ENCODE measurements around the gene NXPE2.
"Not testable (repeated sequence)": the region's sequence is repeated elsewhere in the genome, so short reads cannot be mapped to it uniquely, and the experiment has no call there.

NXPE2 gene

DNA sequence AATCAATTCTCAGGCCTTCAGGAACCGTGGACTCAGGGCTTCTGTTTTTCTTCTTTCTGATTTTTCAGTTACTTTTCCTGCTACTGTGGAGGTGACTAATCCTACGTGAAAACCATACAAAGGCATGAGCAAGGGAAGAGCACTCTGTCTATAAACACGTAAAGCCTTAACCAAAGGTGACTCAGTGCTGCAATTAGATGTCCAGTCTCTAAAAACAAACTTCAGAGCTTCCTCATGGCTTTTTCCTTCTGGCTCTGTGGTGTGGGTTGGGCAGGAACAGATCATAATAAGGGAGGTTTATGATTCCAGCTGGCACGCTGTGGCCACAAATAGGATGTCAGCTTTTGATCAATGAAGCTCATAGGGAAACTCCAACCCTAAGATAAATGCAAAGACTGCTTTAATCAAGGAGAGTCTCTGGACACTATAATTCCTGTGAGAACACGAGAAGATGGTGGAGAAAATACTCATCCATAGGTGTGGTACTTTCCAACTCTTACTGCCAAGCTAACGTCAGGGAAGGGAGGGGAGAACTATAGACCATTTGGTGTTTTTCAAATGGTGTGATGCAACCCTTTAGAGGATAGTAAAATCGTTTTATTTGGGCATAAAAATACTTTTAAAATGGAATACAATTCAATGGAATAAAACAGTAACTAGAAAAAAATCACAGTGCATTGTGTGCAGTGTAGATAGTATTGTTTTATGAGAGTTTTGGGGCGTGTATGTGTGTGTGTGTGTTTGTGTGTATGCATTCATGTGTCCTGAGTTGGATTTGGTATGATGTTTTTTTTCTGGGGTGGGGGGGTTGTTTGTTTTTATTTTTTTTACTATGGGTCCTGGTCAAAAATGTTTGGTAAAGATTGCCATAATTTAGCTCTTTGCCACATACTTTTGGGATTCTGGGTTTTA lies at the start of gene NXPE2:
NXPE2 (plus strand) TSS at position 403 of the 912 bp plus-strand sequence; CDS start at position 452, 49 bp downstream.
- no peak for DNase-seq (ENCODE audit: low spot score)

DNA sequence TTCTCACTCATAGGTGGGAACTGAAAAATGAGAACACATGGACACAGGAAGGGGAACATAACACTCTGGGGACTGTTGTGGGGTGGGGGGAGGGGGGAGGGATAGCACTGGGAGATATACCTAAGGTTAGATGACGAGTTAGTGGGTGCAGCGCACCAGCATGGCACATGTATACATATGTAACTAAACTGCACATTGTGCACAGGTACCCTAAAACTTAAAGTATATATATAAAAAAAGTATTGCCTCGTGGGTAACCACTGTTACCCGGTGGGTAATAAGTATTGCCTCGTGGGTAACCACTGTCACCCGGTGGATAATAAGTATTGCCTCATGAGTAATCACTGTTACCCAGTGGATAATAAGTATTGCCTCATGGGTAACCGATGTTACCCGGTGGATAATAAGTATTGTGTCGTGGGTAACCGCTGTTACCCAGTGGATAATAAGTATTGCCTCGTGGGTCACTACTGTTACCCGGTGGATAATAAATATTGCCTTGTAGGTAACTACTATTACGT lies 46.8 kb upstream of the NXPE2 start:
- DNase-seq (ENCODE audit: low spot score) = not testable (repeated sequence)

DNA sequence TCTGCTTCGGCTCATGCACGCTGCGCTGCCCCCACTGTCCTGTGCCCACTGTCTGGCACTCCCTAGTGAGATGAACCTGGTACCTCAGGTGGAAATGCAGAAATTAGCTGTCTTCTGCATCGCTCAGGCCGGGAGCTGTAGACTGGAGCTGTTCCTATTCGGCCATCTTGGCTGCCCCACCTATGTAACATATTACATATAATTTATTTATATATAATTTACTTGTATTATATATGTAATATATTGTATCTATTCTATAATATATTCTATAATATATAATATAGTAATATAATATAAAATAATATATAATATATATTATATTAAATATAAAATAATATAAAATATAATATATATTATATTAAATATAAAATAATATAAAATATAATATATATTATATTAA lies 38.9 kb upstream of the NXPE2 start:
- DNase-seq (ENCODE audit: low spot score) = not testable (repeated sequence)

DNA sequence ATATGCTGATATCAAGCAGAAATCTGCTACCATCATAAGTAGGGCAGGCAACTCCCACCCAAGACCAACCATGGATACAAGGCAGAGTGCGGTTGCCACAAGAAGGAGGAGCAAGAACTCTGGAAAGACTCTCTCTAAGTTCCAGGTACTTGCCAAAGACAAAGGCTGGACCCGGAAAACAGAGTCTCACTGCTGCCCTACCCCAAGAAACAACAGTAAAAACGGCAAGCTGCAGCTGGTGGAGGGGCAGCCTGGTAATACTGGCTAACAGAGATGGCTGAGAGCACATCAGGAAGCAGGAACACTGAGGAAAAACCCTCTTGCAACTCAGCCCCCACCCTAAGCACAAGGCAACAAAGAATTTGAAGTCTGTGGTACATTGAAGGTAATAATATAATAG lies 27.7 kb upstream of the NXPE2 start:
- DNase-seq (ENCODE audit: low spot score) = no peak

DNA sequence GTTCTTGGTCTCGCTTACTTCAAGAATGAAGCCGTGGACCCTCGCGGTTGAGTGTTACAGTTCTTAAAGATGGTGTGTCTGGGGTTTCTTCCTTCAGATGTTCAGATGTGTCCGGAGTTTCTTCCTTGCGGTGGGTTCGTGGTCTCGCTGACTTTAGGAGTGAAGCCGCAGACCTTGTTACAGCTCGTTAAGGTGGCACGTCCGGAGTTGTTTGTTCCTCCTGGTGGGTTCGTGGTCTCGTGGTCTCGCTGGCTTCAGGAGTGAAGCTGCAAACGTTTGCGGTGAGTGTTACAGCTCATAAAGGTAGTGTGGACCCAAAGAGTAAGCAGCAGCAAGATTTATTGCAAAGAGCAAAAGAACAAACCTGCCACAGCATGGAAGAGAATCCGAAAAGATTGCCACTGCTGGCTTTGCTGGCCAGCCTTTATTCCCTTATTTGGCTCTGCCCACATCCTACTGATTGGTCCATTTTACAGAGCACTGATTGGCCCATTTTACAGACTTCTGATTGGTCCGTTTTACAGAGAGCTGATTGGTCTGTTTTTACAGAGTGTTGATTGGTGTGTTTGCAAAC lies 27.1 kb upstream of the NXPE2 start:
- no peak for DNase-seq (ENCODE audit: low spot score)

DNA sequence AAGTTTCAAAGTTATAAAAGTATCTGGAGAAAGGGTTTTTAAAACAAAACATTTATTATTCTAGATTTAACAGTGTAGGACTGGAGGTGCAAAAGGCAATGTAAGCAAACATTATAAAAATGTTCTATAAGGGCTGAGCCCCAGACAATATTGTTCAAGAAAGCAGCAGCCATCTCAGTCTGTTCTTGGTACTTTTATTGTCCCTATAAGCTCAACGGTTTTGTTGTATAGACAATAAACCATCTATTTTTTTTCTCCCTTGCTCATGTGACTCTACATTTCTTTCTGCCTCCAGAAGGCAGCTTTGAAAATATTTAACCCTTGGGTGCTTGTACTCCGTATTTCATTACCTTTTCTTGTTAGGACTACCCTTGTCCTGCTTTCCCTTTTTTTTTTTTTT lies 25.2 kb upstream of the NXPE2 start:
- no peak for DNase-seq (ENCODE audit: low spot score)

DNA sequence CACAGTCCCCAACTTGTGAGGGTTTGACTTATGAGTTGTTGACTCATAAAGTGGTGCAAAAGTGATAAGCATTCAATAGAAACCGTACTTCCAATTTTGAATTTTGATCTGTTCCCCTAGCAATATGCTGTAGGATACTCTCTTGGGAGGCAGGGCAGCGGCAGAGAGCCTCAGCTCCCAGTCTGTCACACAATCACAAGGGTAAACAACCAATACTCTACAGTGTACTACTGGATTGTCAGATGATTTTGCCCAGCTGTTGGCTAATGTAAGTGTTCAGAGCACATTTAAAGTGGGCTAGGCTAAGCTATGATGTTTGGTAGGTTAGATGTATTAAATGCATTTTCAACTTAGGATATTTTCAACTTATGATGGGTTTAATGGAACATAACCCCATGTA lies 13.7 kb upstream of the NXPE2 start:
- DNase-seq (ENCODE audit: low spot score) = no peak

DNA sequence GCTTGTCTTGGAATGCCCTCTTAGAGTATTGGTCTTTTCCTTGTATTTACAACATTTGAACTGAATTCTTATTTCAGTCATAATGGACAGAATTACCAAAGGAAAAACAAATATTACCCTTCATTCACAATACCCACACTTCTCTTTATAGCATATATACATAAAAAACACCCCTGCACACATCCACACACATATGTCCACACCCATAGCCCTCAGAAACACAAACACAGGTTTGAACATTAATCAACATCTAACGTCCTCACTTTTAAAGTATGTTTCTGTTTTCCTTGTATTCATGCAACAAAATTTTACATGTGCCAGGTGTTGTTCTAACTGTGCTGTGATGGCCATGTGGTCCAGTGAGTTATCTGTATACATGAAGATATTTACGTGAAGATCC lies 11.6 kb upstream of the NXPE2 start:
- DNase-seq (ENCODE audit: low spot score) = no peak

DNA sequence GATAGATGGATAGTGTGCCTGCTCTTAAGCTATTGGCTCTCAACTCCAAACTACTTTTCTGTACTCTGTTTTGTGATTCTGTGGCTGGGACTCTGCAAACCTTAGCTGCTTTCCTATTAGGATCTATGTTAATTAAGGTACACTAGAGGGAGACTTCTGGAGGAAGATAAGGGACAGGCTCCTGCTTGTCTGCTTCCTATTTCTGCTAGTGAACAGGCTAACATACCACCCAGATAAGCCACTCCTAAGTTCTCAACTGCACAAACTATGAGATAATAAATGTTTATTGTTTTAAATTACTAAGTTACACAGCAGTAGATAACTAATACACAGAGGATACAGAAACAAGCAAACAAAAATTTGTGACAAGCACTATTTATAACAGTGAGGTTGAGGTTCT lies 10.2 kb upstream of the NXPE2 start:
- no peak for DNase-seq (ENCODE audit: low spot score)

DNA sequence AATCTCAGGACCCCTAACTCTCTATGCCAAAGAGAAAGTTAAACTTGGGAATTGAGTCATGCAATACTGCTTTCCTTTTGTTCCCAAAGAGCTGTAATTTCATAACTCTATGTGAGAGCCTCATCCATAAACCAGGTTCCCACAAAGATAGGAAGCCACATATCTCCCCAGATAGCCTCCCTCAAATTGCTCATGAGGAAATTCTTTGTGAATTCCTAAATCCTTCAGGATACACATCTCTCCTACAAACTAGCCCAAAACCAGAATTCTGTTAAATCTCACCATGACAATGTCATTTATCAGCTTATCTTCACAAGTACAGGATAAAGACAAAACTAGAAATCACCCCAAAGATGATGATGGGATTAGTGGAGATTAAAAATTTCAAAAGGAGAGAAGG lies 4.7 kb upstream of the NXPE2 start:
- no peak for DNase-seq (ENCODE audit: low spot score)

DNA sequence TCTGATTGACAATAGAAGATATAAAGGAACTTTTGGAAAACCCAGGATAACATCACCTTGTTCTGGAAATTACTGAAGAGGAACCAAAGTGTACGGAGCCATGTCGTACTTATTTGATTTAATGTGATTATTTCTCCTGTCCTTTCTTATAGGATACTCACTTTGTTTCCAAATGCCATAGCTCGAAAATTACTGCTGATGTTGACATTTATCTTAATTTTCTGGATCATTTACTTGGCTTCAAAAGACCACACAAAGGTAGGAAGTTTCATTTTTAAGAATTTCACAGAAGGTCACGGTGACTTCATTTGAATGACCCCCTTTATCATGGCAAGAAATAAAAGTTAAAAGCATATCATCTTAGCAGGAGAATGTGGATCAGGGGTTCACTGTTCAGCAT lies 1.2 kb downstream of the NXPE2 start:
- DNase-seq (ENCODE audit: low spot score) = no peak

DNA sequence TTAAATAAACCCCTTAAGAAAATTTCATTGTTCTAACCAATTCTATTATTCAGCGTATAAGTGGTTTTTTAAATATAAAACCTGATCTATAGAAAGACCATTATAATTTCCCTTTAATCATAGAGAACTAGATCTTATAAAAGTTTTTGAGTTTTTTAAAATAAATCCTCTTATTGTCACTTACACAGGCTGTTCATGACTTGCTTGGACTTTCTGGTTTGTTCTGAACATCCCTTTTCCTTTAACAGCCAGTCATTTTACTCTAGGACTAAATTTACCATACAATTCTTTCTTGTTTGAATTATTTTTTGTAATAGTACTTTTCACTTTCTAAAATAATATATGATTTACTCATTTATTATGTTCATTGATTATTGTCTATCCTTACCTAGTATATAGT lies 4.7 kb downstream of the NXPE2 start:
- DNase-seq (ENCODE audit: low spot score) = no peak

DNA sequence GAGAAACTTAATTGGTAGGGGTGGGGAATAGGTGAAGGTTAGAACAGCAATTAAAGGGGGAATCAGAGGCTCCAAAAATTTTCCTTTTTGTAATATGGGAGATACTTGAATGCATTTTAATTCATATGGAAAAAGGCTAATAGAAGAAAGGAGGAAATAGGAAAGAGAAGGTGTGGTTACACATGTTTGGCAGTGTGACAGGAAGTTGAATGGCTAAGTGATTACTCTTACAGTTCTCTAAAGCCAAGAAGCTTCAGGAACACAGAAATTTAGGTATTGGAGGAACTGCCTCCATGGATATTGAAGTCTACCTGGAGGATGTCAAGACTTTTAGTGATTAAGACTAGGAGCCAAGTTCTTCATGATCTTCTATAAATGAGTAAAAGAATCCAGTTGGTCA lies 6.3 kb downstream of the NXPE2 start:
- no peak for DNase-seq (ENCODE audit: low spot score)

DNA sequence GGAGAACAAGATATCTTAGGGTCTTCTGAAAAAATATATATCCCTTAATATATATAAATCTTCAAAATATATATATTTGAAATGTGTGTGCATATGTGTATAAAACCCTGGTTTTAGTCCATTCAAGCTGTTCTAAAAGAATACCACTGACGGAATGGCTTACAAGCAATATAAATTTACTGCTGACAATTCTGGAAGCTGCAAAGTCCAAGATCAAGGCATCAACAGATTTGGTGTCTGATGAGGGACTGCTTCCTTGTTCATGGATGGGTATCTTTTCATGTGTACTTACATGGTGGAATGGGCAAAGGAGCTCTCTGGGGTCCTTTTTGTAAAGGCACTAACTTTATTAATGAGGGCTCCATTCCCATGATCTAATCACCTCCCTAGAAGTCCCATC lies 6.8 kb downstream of the NXPE2 start:
- no peak for DNase-seq (ENCODE audit: low spot score)

DNA sequence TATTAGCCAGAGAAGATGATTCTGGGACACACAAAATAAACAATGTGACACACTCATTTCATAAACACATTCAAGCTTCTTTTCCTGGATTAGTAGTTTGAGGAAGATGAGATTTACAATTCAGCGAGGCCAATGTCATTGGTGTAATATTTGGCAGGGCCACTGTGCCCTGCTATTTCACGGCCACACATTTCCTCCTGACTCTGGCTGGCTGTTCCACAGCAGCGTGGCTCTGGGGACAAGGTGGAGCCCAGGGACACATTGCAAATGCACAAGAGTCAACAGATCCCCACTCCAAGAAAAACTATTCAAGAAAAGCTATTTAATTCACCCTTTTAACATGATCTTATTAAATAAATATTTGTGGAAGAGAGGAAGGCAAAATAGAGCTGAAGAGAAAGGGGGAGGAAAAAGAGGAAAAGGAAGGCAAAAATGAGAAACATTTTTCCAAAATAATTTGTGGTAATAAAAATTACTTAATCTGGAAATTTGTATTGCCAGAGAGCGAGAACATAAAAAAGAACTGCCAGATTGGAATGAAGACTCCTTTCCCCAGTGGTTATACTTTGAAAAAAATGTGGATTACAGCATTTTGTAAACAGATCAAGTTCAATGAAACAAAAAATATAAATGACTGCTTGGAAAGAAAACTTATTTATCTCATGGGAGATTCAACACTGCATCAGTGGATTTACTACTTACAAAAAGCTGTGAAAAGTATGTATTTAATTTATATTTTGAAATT lies 27.1 kb downstream of the NXPE2 start:
- no peak for DNase-seq (ENCODE audit: low spot score)

DNA sequence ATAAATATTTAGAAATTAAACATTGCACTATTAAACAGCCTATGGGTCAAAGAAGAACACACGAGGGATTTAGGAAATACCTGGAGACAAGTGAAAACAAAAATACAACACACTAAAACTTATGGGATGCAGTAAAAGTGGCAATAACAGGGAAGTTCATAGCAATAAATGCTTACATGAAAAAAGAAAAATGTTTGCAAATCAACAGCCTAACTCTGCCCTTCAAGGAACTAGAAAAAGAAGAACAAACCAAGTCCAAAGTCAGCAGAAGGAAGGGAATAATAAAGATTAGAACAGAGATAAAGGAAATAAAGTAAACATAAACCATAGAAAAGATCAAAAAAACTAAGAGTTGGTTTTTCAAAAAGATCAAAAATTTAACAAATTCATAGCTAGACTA lies 31.6 kb downstream of the NXPE2 start:
- DNase-seq (ENCODE audit: low spot score) = no peak

DNA sequence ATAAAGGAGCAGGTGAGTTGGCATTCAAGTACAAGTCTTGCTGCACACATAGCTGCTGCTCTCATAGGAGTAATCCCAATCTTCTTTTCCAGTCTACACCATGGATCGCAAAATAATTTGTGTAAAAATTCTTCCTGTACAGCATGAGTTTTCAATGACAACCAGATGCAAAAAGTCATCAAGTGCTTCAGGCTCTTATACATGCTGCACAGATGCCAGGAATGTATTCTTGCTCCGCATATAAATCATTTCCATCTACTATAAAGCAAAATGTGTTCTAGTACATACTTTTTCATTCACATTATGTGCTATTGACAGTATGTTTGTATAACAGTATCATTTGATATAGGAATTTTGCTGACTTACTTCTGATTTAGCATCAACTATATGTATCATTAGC lies 35.4 kb downstream of the NXPE2 start:
- no peak for DNase-seq (ENCODE audit: low spot score)

DNA sequence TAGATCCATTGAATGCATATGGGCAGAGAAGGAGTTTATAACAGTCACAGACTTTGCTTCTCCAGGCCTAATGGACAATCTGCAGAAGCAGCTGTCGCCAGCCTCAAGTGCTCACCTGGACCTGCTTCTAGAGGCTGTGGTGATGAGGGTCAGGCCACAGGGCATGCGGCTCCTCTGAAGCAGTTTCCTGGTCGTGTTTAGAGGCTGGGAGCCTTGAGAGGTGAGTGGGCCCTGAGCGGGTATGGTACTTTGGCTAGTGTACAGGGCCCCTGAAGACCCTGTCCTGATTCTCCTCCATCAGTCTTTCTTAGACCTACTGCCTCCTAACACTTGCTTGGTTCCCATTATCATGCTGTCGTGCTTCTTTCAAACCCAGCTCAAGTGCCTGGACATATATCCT lies 41.2 kb downstream of the NXPE2 start:
- DNase-seq (ENCODE audit: low spot score) = no peak

DNA sequence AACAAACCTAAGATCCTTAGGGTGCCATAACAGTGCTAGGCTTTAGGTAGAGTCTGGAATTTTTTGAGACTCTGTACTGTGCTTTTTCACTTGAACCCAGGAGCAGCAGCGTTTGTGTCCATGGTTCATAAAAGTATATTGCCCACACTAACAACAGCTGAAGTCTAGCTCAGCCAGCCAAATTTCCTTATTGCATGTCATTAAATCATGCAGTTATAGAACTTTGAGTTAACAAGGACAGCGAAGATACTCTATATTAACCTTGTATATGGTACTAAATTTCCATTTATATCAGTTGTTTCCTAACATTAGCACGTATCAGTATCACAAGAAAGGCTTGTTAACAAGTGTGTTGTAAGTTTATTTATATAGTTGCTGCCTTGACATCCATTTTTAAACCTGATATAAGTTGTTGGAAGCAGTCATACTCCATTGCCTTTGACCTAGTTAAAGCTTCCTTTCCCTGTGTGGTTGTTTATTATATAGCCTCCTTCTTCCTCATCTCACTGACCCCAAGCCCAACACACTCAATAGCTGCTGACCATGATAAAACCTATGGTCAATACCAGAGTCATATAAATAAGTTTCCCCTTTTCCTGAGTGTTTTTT lies 46.7 kb downstream of the NXPE2 start:
- DNase-seq (ENCODE audit: low spot score) = no peak

DNA sequence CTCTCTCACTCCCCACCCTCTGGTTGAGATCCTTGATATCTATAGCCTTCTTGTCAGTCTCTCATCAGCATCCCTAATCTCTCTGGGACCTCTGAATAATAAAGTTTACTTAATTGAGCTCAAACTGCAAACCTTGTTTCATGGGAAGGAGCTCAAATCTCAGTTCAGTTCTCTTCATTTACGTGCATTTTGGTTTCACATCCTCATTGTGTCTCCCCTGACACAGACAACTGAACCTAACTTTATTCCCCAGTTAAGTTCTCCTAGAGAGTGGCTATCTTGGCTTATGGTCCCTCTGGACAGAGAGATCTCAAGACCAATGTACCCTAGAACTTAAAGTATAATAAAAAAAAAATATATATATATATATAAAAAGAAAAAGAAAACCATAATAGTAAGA lies 47.3 kb downstream of the NXPE2 start:
- no peak for DNase-seq (ENCODE audit: low spot score)

DNA sequence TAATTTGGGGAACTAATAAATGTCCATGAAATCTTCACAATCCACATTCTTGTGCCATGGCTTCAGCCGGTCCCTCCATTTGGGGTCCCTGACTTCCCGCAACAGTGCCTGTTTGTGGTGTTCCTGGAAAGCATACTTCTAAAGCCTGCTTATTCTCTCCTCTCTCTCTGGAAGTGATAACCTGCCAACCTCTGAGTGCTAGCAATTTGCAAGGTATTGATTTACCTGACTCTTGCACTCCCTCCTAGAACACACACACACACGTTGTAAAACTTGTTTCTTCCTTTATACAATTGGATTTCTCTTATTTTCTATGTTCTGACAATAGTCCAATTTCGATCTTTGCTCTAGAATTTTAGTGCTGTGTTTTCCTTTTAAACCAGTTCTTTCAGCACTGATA lies 58.5 kb downstream of the NXPE2 start:
- DNase-seq (ENCODE audit: low spot score) = no peak

DNA sequence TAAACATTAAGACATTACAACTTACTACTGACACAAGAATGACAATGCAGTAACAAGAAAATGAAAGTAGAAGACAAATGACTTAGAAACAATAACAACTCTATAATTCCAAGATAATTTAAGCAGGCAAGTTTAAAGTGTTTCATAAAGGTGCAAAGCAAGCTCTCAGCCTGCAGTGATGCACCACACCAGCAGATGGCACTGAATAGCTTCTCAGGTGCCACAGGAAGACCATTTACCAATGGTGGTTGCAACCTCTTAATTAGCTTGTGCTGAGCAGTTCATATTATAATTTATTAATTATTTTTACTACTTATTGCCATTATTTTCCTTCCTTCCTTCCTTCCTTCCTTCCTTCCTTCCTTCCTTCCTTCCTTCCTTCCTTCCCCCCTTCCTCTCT lies 60.6 kb downstream of the NXPE2 start:
- no peak for DNase-seq (ENCODE audit: low spot score)
